Heart left ventricle (tissue), 16 donors: Measurements from ENCODE around the gene BMP5. TPM values are rescaled to one million over a fixed set of nuclear protein-coding genes. Genes with fewer than 3 reads are reported as not detected.

Experiments used
- ATAC-seq, 4 donors: fragments of 200-7000 bp; cut with Tn5 transposase; one replicate each; pipeline ENCODE4 v1.9.1; 2020 to 2022; ENCODE audit warnings: moderate library complexity in 4 of 4, mild to moderate bottlenecking in 3 of 4, moderate number of reproducible peaks in 1 of 4
- DNase-seq, 5 donors: peaks; one replicate each; pipeline ENCODE4 v3.0.0-alpha.2; 2020
- H3K27ac ChIP-seq, 12 donors: fragments of 200-600 bp; sonication (generic) in 4 of 12; one replicate each; pipeline versions ENCODE4 v1.5.0 to v1.8.0; 2016 to 2022; ENCODE audit warnings: mild to moderate bottlenecking in 2 of 12
- H3K27me3 ChIP-seq, 9 donors: fragments of 200-600 bp; sonication (generic) in 2 of 9; one replicate each; pipeline versions ENCODE4 v1.5.1 to v1.8.0; 2016 to 2022; ENCODE audit warnings: mild to moderate bottlenecking in 3 of 9
- H3K36me3 ChIP-seq, 9 donors: fragments of 200-600 bp; sonication (generic) in 2 of 9; one replicate each; pipeline versions ENCODE4 v1.5.0 to v1.8.0; 2018 to 2022; ENCODE audit warnings: mild to moderate bottlenecking in 2 of 9
- H3K4me1 ChIP-seq, 12 donors: fragments of 200-600 bp; sonication (generic) in 4 of 12; one replicate each; pipeline versions ENCODE4 v1.5.0 to v1.8.0; 2016 to 2022; ENCODE audit warnings: mild to moderate bottlenecking in 3 of 12
- H3K4me3 ChIP-seq, 12 donors: fragments of 200-600 bp; sonication (generic) in 4 of 12; one replicate each; pipeline versions ENCODE4 v1.5.0 to v1.8.0; 2017 to 2022; ENCODE audit warnings: mild to moderate bottlenecking in 9 of 12, moderate library complexity in 4 of 12
- H3K9me3 ChIP-seq, 12 donors: fragments of 200-600 bp; sonication (generic) in 4 of 12; one replicate each; pipeline versions ENCODE4 v1.5.0 to v1.8.0; 2016 to 2022; ENCODE audit warnings: mild to moderate bottlenecking in 1 of 12
- POLR2A ChIP-seq, 2 donors: fragments of 450-650 bp; IDR thresholded peaks; one replicate each; pipeline ENCODE4 v1.6.1; 2017; ENCODE audit warnings: antibody characterized with exemption in 2 of 2, mild to moderate bottlenecking in 2 of 2, moderate library complexity in 2 of 2
- WGBS, 4 donors: extraction: QIAGEN DNeasy Blood & Tissue Kit in 2 of 4; methylation state at CpG; one replicate each; pipeline versions ENCODE4 v1.1.5 to v1.1.7; 2013 to 2018; 5-methylcytosine and 5-hydroxymethylcytosine counted together
- intact Hi-C, 10 donors: fragments of 100-400 bp; cut with DNase I; formaldehyde crosslinking; loops; one replicate each; pipeline versions ENCODE4 v1.11.1 to v1.14.2; 2022
- long read RNA-seq, 3 donors: library from polyadenylated mRNA; unstranded; transcript quantifications; one replicate each; pipeline ENCODE4 v2.0.0, GENCODE V29; 2020 to 2021
- polyA plus RNA-seq, 2 donors: library from polyadenylated mRNA; stranded (reverse); fragments of 200-250 nt; gene quantifications; one replicate each; pipeline ENCODE4 v1.2.3, GENCODE V29; 2013
- total RNA-seq, 9 donors: library from RNA; depleted of rRNA in 2 of 9; stranded (reverse); fragments of >200 nt in 2 of 9; fragmentation: NEBNext Ultra II Directional in 3 of 9; extraction: Animal tissue kit (Norgen Biotek cat#: 25700) in 3 of 9; gene quantifications; one replicate each; pipeline versions ENCODE4 v1.1.0 to v1.2.4, GENCODE V29; 2016 to 2023
- TF ChIP-seq, protein P1 (sequence below), 12 donors: fragments of 200-600 bp; sonication (generic) in 4 of 12; IDR thresholded peaks; one replicate each; pipeline versions ENCODE4 v1.5.0 to v1.8.0; 2018 to 2022; ENCODE audit warnings: antibody characterized with exemption in 12 of 12, mild to moderate bottlenecking in 5 of 12
- donor health status: ischemic (EF 13 %, LVEDD 7.1; RV severe dilation, severe dysfunction).
- donor health status: healthy with polysubstance abuse.
- donor health status: DM: no; HTN: yes; CAD: no.
- donor health status: DM: no; HTN: no; CAD: no.
- donor health status: ischemic (EF 25% LVEDD 6.9; RV normal size, moderate dysfunction).
- donor health status: ischemic (EF 25% LVEDD 5.7; RV mildly dilated, moderate dysfunction).
- donor health status: healthy.
- donor health status: DM: yes; HTN: yes; CAD: no.
- donor health status: ischemic (EF 35%, LVEDD 5.7; RV mildly dilated, moderate dysfunction).
- donor health status: nonischemic (EF 11% LVEDD 7.7; RV severe dilation, severe dysfunction).
- donor health status: DM: yes; HTN: yes; CAD: no.
- donor health status: PGD.
- donor health status: ischemic (EF 29% LVEDD 5.4; RV normal size, mild dysfunction).
- donor health status: nonischemic (EF 23%, LVEDD 6.1; RV moderate dilation, normal function).

BMP5 gene
- total RNA-seq (1 to 10 TPM in 8 of 9 donors, under 1 TPM in 1; 0.86 to 5.8 (median 2.2) TPM), polyA plus RNA-seq (1 to 10 TPM; 1.9 to 4.1 TPM)
- long read RNA-seq, donor 1, partial matches to known transcripts: 0 of 2 reads
- long read RNA-seq, donor 1, other reads (novel, unspliced or antisense): 0 of 2 reads
- long read RNA-seq, donor 2, partial matches to known transcripts: 1 of 7 reads
- long read RNA-seq, donor 2, other reads (novel, unspliced or antisense): 3 of 7 reads
- long read RNA-seq, donor 3, partial matches to known transcripts: 0 of 2 reads
- long read RNA-seq, donor 3, other reads (novel, unspliced or antisense): 1 of 2 reads

- Histone ChIP-seq H3K27ac (peak within 1 kb of the TSS in 9 of 12 donors; percentile 4 to 59 (median 40)), H3K27me3 (peaks cover 0 to 3% (median 0%) of the 10 kb centered on the region in 9 donors), H3K36me3 (no peaks in the 10 kb centered on the region), H3K9me3 (no peaks in the 10 kb centered on the region), H3K4me1 (no peaks in the 10 kb centered on the region), H3K4me3 (peak within 1 kb of the TSS; percentile 6 to 52 (median 34))
- no peak for TF ChIP-seq POLR2A (IDR thresholded peaks at IDR 0.05)
- TF ChIP-seq, protein P1, sequence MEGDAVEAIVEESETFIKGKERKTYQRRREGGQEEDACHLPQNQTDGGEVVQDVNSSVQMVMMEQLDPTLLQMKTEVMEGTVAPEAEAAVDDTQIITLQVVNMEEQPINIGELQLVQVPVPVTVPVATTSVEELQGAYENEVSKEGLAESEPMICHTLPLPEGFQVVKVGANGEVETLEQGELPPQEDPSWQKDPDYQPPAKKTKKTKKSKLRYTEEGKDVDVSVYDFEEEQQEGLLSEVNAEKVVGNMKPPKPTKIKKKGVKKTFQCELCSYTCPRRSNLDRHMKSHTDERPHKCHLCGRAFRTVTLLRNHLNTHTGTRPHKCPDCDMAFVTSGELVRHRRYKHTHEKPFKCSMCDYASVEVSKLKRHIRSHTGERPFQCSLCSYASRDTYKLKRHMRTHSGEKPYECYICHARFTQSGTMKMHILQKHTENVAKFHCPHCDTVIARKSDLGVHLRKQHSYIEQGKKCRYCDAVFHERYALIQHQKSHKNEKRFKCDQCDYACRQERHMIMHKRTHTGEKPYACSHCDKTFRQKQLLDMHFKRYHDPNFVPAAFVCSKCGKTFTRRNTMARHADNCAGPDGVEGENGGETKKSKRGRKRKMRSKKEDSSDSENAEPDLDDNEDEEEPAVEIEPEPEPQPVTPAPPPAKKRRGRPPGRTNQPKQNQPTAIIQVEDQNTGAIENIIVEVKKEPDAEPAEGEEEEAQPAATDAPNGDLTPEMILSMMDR (IDR thresholded peaks at IDR 0.05): no peak
- ATAC-seq: no peak
- no peak for DNase-seq
- intact Hi-C loops: loop anchor here in 1 of 10 donors (10.0 kb wide), 2 partner anchors 79 to 301 kb away; partner anchors contain the start of gene HMGCLL1
- WGBS, 4 donors: 33 to 40% (median 36%) methylated on average over 2 of the region's 2 CpGs
These were observed at the start of gene BMP5 for GRCh38 chr6:55875400-55875799. Gene BMP5 (minus strand): TSS chr6:55875590. CDS start chr6:55874865, 725 bp downstream.

DNA sequence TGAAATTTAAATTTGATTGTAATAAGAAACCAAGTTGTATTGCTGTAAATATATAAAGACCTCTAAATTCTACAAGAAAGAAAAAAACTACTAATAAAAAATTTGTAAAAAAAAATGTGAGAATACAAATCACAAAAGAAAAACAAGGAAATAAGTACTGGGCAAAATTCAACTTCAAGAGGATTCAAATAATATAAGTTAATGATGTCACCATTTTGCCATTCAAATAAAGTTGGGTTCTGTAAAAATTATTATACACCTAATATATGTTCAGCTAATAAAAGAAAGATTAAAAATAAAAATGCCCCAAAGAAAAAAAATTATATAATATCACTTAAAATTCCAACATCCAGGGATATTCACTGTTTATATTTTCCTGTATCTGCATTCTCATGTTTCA, 47.0 kb upstream of the BMP5 start:
- H3K36me3 ChIP-seq: no peaks in the 10 kb centered on the region
- peaks cover 0 to 8% (median 0%) of the 10 kb centered on the region in 12 donors for H3K9me3 ChIP-seq
- DNase-seq: no peak
- no peaks in the 10 kb centered on the region for H3K27me3 ChIP-seq
- ATAC-seq: no peak
- intact Hi-C loops: no loop called here
- H3K4me3 ChIP-seq: no peak overlapping the region
- TF ChIP-seq, protein P1 (IDR thresholded peaks at IDR 0.05): no peak
- TF ChIP-seq POLR2A (IDR thresholded peaks at IDR 0.05): no peak
- peaks cover 0 to 2% (median 0%) of the 10 kb centered on the region in 12 donors for H3K4me1 ChIP-seq
- H3K27ac ChIP-seq: no peak overlapping the region

DNA sequence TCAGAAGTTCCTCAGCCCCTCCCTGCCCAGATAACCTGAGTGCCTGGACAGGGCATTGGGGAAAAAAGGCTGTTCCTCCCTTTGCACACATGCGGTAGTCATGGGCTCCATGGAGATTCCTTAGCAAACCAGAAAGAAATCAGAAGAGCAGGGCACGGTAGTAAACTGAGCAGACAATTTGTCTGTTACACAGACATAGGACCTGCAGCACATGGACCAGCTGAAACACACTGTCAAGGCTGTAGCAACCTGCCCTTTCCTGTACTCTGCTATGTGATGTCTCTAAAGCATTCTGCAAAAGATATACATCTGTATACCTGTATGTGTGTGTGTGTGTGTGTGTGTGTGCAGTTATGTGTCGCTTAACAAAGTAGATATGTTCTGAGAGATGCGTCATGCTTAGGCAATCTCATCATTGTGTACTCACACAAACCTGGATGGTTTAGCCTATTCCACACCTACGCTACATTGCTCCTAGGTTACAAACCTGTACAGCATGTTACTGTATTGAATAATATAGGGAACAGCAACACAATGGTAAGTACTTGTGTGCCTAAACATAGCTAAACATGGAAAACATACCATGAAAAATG, 44.4 kb upstream of the BMP5 start:
- intact Hi-C loops: no loop called here

DNA sequence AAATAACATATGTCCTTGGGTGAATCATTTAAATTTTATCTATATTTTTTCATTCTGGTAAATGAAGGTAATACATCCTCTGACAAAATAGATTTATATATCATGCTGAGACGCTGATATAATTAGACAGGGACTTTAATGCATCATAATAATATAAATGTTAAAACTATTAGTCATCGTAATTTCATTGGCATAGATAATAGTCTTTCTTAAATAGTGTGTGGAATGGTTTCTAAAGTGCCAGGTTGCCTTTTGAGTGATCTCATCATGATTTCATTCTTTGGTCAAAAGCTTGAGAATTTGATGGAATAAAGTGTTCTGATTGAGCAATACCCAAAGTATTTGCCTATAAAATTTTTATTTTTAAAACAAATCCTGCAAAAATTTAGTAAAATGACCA, 43.2 kb upstream of the BMP5 start:
- Histone ChIP-seq H3K27me3 (no peaks in the 10 kb centered on the region), H3K9me3 (no peaks in the 10 kb centered on the region), H3K4me3 (no peak overlapping the region), H3K27ac (peak overlapping the region in 2 of 12 donors; percentile 18 to 39), H3K4me1 (peaks cover 0 to 4% (median 0%) of the 10 kb centered on the region in 12 donors), H3K36me3 (no peaks in the 10 kb centered on the region)
- TF ChIP-seq POLR2A (IDR thresholded peaks at IDR 0.05): no peak
- TF ChIP-seq, protein P1 (IDR thresholded peaks at IDR 0.05): no peak
- WGBS, 4 donors: 59 to 81% (median 64%) methylated on average over 2 of the region's 2 CpGs
- DNase-seq: no peak
- intact Hi-C loops: no loop called here
- ATAC-seq: no peak

More for the DNA sequence above, 44.4 kb upstream of the BMP5 start:
- 79 to 90% (median 83%) methylated on average over 5 of the region's 5 CpGs for WGBS, 4 donors
- TF ChIP-seq, protein P1 (IDR thresholded peaks at IDR 0.05): no peak
- no peak for TF ChIP-seq POLR2A (IDR thresholded peaks at IDR 0.05)
- Histone ChIP-seq H3K9me3 (no peaks in the 10 kb centered on the region), H3K4me3 (no peak overlapping the region), H3K27ac (no peak overlapping the region), H3K4me1 (peaks cover 0 to 4% (median 0%) of the 10 kb centered on the region in 12 donors), H3K27me3 (no peaks in the 10 kb centered on the region), H3K36me3 (no peaks in the 10 kb centered on the region)
- ATAC-seq (no peak), DNase-seq (no peak)
